ENCODE results near the gene NPHP4. TPM values are rescaled to one million over a fixed set of nuclear protein-coding genes. Genes with fewer than 3 reads are reported as not detected.

Gene NPHP4
- total RNA-seq, 6 experiments from 2014 or later, result 5.0 to 6.8 (median 6.0) TPM

GRCh38 chr1:5948681-5949005 is 43.6 kb downstream of the NPHP4 start:
- TF ChIP-seq CTCF (IDR thresholded peaks at IDR 0.05), result no peak
- H3K4me1 Mint-ChIP-seq (ENCODE audit: low read depth), result 0 out of 2 replicates have a peak, but pooled peaks cover 4% of the 10 kb centered on the region
- no peak overlapping the region for H3K27ac Mint-ChIP-seq
- no peaks in the 10 kb centered on the region for H3K9me3 Mint-ChIP-seq
- DNase-seq, result no peak
- no peaks in the 10 kb centered on the region for H3K27me3 Mint-ChIP-seq (ENCODE audit: insufficient read depth)
- no peak overlapping the region for H3K4me3 Mint-ChIP-seq
- peaks cover 21% of the 10 kb centered on the region for H3K36me3 Mint-ChIP-seq (ENCODE audit: low read depth)

- Mint-ChIP-seq H3K4me1 (ENCODE audit: low read depth) (0 out of 2 replicates have a peak, but pooled peaks cover 4% of the 10 kb centered on the region), H3K9me3 (no peaks in the 10 kb centered on the region), H3K27ac (no peak overlapping the region), H3K4me3 (no peak overlapping the region), H3K36me3 (ENCODE audit: low read depth) (peaks cover 21% of the 10 kb centered on the region), H3K27me3 (ENCODE audit: insufficient read depth) (no peaks in the 10 kb centered on the region)
- no peak for TF ChIP-seq CTCF (IDR thresholded peaks at IDR 0.05)
- DNase-seq, result no peak
Observed at GRCh38 chr1:5947978-5948680, 44.1 kb downstream of the NPHP4 start.

GRCh38 chr1:5947071-5947821 is 45.0 kb downstream of the NPHP4 start:
- H3K27ac Mint-ChIP-seq, result no peak overlapping the region
- TF ChIP-seq CTCF (IDR thresholded peaks at IDR 0.05), result no peak
- peaks cover 21% of the 10 kb centered on the region for H3K36me3 Mint-ChIP-seq (ENCODE audit: low read depth)
- no peak for DNase-seq
- H3K9me3 Mint-ChIP-seq, result no peaks in the 10 kb centered on the region
- H3K4me1 Mint-ChIP-seq (ENCODE audit: low read depth), result 0 out of 2 replicates have a peak, but pooled peaks cover 4% of the 10 kb centered on the region
- H3K4me3 Mint-ChIP-seq, result no peak overlapping the region
- no peaks in the 10 kb centered on the region for H3K27me3 Mint-ChIP-seq (ENCODE audit: insufficient read depth)

- DNase-seq, result no peak
- Mint-ChIP-seq H3K4me3 (no peak overlapping the region), H3K27ac (no peak overlapping the region), H3K4me1 (ENCODE audit: low read depth) (0 out of 2 replicates have a peak, but pooled peaks cover 4% of the 10 kb centered on the region), H3K36me3 (ENCODE audit: low read depth) (peaks cover 32% of the 10 kb centered on the region), H3K9me3 (no peaks in the 10 kb centered on the region), H3K27me3 (ENCODE audit: insufficient read depth) (no peaks in the 10 kb centered on the region)
- no peak for TF ChIP-seq CTCF (IDR thresholded peaks at IDR 0.05)
Observed at GRCh38 chr1:5945445-5945844, 46.8 kb downstream of the NPHP4 start.

- Mint-ChIP-seq H3K27ac (no peak overlapping the region), H3K4me1 (ENCODE audit: low read depth) (0 out of 2 replicates have a peak, but pooled peaks cover 4% of the 10 kb centered on the region), H3K4me3 (no peak overlapping the region), H3K27me3 (ENCODE audit: insufficient read depth) (no peaks in the 10 kb centered on the region), H3K9me3 (no peaks in the 10 kb centered on the region), H3K36me3 (ENCODE audit: low read depth) (peaks cover 36% of the 10 kb centered on the region)
- DNase-seq, result no peak
- TF ChIP-seq CTCF (IDR thresholded peaks at IDR 0.05), result no peak
Observed at GRCh38 chr1:5944843-5945167, 47.4 kb downstream of the NPHP4 start.
